Measurements from ENCODE around the gene LGR4.
"Not testable (repeated sequence)": the region's sequence is repeated elsewhere in the genome, so short reads cannot be mapped to it uniquely, and the experiment has no call there.

DNA sequence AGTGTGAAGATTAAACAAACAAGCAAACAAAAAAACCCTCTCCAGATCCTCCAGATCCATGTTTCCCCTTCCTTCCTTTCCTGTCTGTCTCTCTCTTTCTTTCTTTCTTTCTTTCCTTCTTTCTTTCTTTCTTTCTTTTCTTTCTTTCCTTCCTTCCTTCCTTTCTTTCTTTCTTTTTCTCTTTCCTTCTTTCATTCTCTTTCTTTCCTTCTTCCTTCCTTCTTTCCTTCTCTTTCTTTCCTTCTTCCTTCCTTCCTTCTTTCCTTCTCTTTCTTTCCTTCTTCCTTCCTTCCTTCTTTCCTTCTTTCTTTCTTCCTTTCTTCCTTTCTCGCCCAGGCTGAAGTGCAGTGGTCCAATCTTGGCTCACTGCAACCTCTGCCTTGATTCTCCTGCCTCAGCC, 44.9 kb upstream of the LGR4 start:
- TF ChIP-seq, protein P1, sequence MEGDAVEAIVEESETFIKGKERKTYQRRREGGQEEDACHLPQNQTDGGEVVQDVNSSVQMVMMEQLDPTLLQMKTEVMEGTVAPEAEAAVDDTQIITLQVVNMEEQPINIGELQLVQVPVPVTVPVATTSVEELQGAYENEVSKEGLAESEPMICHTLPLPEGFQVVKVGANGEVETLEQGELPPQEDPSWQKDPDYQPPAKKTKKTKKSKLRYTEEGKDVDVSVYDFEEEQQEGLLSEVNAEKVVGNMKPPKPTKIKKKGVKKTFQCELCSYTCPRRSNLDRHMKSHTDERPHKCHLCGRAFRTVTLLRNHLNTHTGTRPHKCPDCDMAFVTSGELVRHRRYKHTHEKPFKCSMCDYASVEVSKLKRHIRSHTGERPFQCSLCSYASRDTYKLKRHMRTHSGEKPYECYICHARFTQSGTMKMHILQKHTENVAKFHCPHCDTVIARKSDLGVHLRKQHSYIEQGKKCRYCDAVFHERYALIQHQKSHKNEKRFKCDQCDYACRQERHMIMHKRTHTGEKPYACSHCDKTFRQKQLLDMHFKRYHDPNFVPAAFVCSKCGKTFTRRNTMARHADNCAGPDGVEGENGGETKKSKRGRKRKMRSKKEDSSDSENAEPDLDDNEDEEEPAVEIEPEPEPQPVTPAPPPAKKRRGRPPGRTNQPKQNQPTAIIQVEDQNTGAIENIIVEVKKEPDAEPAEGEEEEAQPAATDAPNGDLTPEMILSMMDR (IDR thresholded peaks at IDR 0.05) = not testable (repeated sequence)
- TF ChIP-seq POLR2A (IDR thresholded peaks at IDR 0.05) = not testable (repeated sequence)
